ENCODE results near the gene CSMD2.

CSMD2 gene

GRCh38 chr1:33824971-33825370 is 340.1 kb downstream of the CSMD2 start:
- in situ Hi-C loops (cut with MboI; ENCODE audit: low sequenced_read_pairs), result no loop called here

GRCh38 chr1:33824321-33824720 is 340.7 kb downstream of the CSMD2 start:
- in situ Hi-C loops (cut with MboI; ENCODE audit: low sequenced_read_pairs), result no loop called here

GRCh38 chr1:33823830-33824229 is 341.2 kb downstream of the CSMD2 start:
- in situ Hi-C loops (cut with MboI; ENCODE audit: low sequenced_read_pairs), result no loop called here

- in situ Hi-C loops (cut with MboI; ENCODE audit: low sequenced_read_pairs), result no loop called here
These were observed 341.6 kb downstream of the CSMD2 start for GRCh38 chr1:33823401-33823800.

- in situ Hi-C loops (cut with MboI; ENCODE audit: low sequenced_read_pairs), result no loop called here
These were observed 342.6 kb downstream of the CSMD2 start for GRCh38 chr1:33822396-33822795.

GRCh38 chr1:33821291-33821690 is 343.7 kb downstream of the CSMD2 start:
- in situ Hi-C loops (cut with MboI; ENCODE audit: low sequenced_read_pairs), result no loop called here

- in situ Hi-C loops (cut with MboI; ENCODE audit: low sequenced_read_pairs), result no loop called here
These were observed 344.2 kb downstream of the CSMD2 start for GRCh38 chr1:33820804-33821203.

- in situ Hi-C loops (cut with MboI; ENCODE audit: low sequenced_read_pairs), result no loop called here
These were observed 345.1 kb downstream of the CSMD2 start for GRCh38 chr1:33819913-33820311.

GRCh38 chr1:33819290-33819912 is 345.6 kb downstream of the CSMD2 start:
- in situ Hi-C loops (cut with MboI; ENCODE audit: low sequenced_read_pairs), result no loop called here

GRCh38 chr1:33818071-33818470 is 347.0 kb downstream of the CSMD2 start:
- in situ Hi-C loops (cut with MboI; ENCODE audit: low sequenced_read_pairs), result no loop called here

- in situ Hi-C loops (cut with MboI; ENCODE audit: low sequenced_read_pairs), result no loop called here
These were observed 350.0 kb downstream of the CSMD2 start for GRCh38 chr1:33815061-33815460.

GRCh38 chr1:33814166-33814565 is 350.9 kb downstream of the CSMD2 start:
- in situ Hi-C loops (cut with MboI; ENCODE audit: low sequenced_read_pairs), result no loop called here

- in situ Hi-C loops (cut with MboI; ENCODE audit: low sequenced_read_pairs), result no loop called here
These were observed 354.5 kb downstream of the CSMD2 start for GRCh38 chr1:33810571-33810970.

GRCh38 chr1:33805988-33806387 is 359.0 kb downstream of the CSMD2 start:
- in situ Hi-C loops (cut with MboI; ENCODE audit: low sequenced_read_pairs), result no loop called here

GRCh38 chr1:33802268-33802667 is 362.8 kb downstream of the CSMD2 start:
- in situ Hi-C loops (cut with MboI; ENCODE audit: low sequenced_read_pairs), result no loop called here

- in situ Hi-C loops (cut with MboI; ENCODE audit: low sequenced_read_pairs), result no loop called here
These were observed 367.2 kb downstream of the CSMD2 start for GRCh38 chr1:33797849-33798248.

- in situ Hi-C loops (cut with MboI; ENCODE audit: low sequenced_read_pairs), result no loop called here
These were observed 372.4 kb downstream of the CSMD2 start for GRCh38 chr1:33792651-33793050.

- in situ Hi-C loops (cut with MboI; ENCODE audit: low sequenced_read_pairs), result no loop called here
These were observed 372.8 kb downstream of the CSMD2 start for GRCh38 chr1:33792216-33792615.

GRCh38 chr1:33791251-33791650 is 373.8 kb downstream of the CSMD2 start:
- in situ Hi-C loops (cut with MboI; ENCODE audit: low sequenced_read_pairs), result no loop called here

- in situ Hi-C loops (cut with MboI; ENCODE audit: low sequenced_read_pairs), result no loop called here
These were observed 374.5 kb downstream of the CSMD2 start for GRCh38 chr1:33790577-33790976.

- in situ Hi-C loops (cut with MboI; ENCODE audit: low sequenced_read_pairs), result no loop called here
These were observed 380.2 kb downstream of the CSMD2 start for GRCh38 chr1:33784876-33785275.

GRCh38 chr1:33782776-33783175 is 382.3 kb downstream of the CSMD2 start:
- in situ Hi-C loops (cut with MboI; ENCODE audit: low sequenced_read_pairs), result no loop called here

- in situ Hi-C loops (cut with MboI; ENCODE audit: low sequenced_read_pairs), result no loop called here
These were observed 383.4 kb downstream of the CSMD2 start for GRCh38 chr1:33781652-33782051.
